ENCODE measurements around the gene DHX35.

Gene DHX35

GRCh38 chr20:39013662-39014109 lies 51.5 kb downstream of the DHX35 start:
- Histone ChIP-seq H3K4me1 (ENCODE audit: insufficient read depth, low read length, poor library complexity, severe bottlenecking) (peaks cover 6% of the 10 kb centered on the region), H3K9me3 (ENCODE audit: insufficient read depth, low read depth, low read length) (no peaks in the 10 kb centered on the region), H3K79me2 (ENCODE audit: insufficient read depth, low read length) (no peaks in the 10 kb centered on the region), H3K4me3 (ENCODE audit: low read length, poor library complexity, severe bottlenecking) (no peak overlapping the region), H4K20me1 (ENCODE audit: insufficient read depth, low read length, poor library complexity, severe bottlenecking) (no peaks in the 10 kb centered on the region), H3F3A (ENCODE audit: low read depth) (no peaks in the 10 kb centered on the region), H3K4me2 (ENCODE audit: low read depth, low read length, poor library complexity, severe bottlenecking) (no peak overlapping the region), H2AFZ (ENCODE audit: low read length) (no peak overlapping the region), H3K9me2 (replicated peaks; ENCODE audit: low read depth, low read length) (no peaks in the 10 kb centered on the region), H3K36me3 (ENCODE audit: insufficient read depth, low read length) (peaks cover 50% of the 10 kb centered on the region; the same call in 1 of the 2 replicates), H3K9ac (ENCODE audit: low read depth, low read length, poor library complexity, severe bottlenecking) (no peak overlapping the region), H3K27me3 (ENCODE audit: insufficient read depth, low read length, poor library complexity, severe bottlenecking) (no peaks in the 10 kb centered on the region)
- TF ChIP-seq EZH2phosphoT487 (IDR thresholded peaks at IDR 0.05; ENCODE audit: borderline replicate concordance) (no peak), CTCF (conservative IDR thresholded peaks at IDR 0.05; ENCODE audit: low read length) (no peak)

- peaks cover 57% of the 10 kb centered on the region; the same call in 1 of the 2 replicates for H3K36me3 ChIP-seq (ENCODE audit: insufficient read depth, low read length)
- no peak overlapping the region for H3K4me3 ChIP-seq (ENCODE audit: low read length, poor library complexity, severe bottlenecking)
- no peak overlapping the region for H3K9ac ChIP-seq (ENCODE audit: low read depth, low read length, poor library complexity, severe bottlenecking)
- H3K79me2 ChIP-seq (ENCODE audit: insufficient read depth, low read length) = no peaks in the 10 kb centered on the region
- H3K9me2 ChIP-seq (replicated peaks; ENCODE audit: low read depth, low read length) = no peaks in the 10 kb centered on the region
- TF ChIP-seq CTCF (conservative IDR thresholded peaks at IDR 0.05; ENCODE audit: low read length) (no peak), EZH2phosphoT487 (IDR thresholded peaks at IDR 0.05; ENCODE audit: borderline replicate concordance) (no peak)
- no peaks in the 10 kb centered on the region for H3K27me3 ChIP-seq (ENCODE audit: insufficient read depth, low read length, poor library complexity, severe bottlenecking)
- no peaks in the 10 kb centered on the region for H4K20me1 ChIP-seq (ENCODE audit: insufficient read depth, low read length, poor library complexity, severe bottlenecking)
- no peaks in the 10 kb centered on the region for H3F3A ChIP-seq (ENCODE audit: low read depth)
- H3K9me3 ChIP-seq (ENCODE audit: insufficient read depth, low read depth, low read length) = no peaks in the 10 kb centered on the region
- H2AFZ ChIP-seq (ENCODE audit: low read length) = no peak overlapping the region
- H3K4me1 ChIP-seq (ENCODE audit: insufficient read depth, low read length, poor library complexity, severe bottlenecking) = no peaks in the 10 kb centered on the region
- H3K4me2 ChIP-seq (ENCODE audit: low read depth, low read length, poor library complexity, severe bottlenecking) = no peak overlapping the region
These were observed 53.9 kb downstream of the DHX35 start for GRCh38 chr20:39016041-39016440.

- no peak overlapping the region for H3K4me3 ChIP-seq (ENCODE audit: low read length, poor library complexity, severe bottlenecking)
- no peaks in the 10 kb centered on the region for H3K4me1 ChIP-seq (ENCODE audit: insufficient read depth, low read length, poor library complexity, severe bottlenecking)
- H3K9ac ChIP-seq (ENCODE audit: low read depth, low read length, poor library complexity, severe bottlenecking) = no peak overlapping the region
- H3K79me2 ChIP-seq (ENCODE audit: insufficient read depth, low read length) = no peaks in the 10 kb centered on the region
- H3K4me2 ChIP-seq (ENCODE audit: low read depth, low read length, poor library complexity, severe bottlenecking) = no peak overlapping the region
- H2AFZ ChIP-seq (ENCODE audit: low read length) = no peak overlapping the region
- no peaks in the 10 kb centered on the region for H3K9me2 ChIP-seq (replicated peaks; ENCODE audit: low read depth, low read length)
- no peaks in the 10 kb centered on the region for H3F3A ChIP-seq (ENCODE audit: low read depth)
- H4K20me1 ChIP-seq (ENCODE audit: insufficient read depth, low read length, poor library complexity, severe bottlenecking) = no peaks in the 10 kb centered on the region
- TF ChIP-seq EZH2phosphoT487 (IDR thresholded peaks at IDR 0.05; ENCODE audit: borderline replicate concordance) = no peak
- TF ChIP-seq CTCF (conservative IDR thresholded peaks at IDR 0.05; ENCODE audit: low read length) = no peak
- H3K36me3 ChIP-seq (ENCODE audit: insufficient read depth, low read length) = peaks cover 55% of the 10 kb centered on the region; the same call in 1 of the 2 replicates
- no peaks in the 10 kb centered on the region for H3K27me3 ChIP-seq (ENCODE audit: insufficient read depth, low read length, poor library complexity, severe bottlenecking)
- no peaks in the 10 kb centered on the region for H3K9me3 ChIP-seq (ENCODE audit: insufficient read depth, low read depth, low read length)
These were observed 54.4 kb downstream of the DHX35 start for GRCh38 chr20:39016506-39016905.

All from Loucy (cell line).